ENCODE measurements around the gene RHEB. TPM values are rescaled to one million over a fixed set of nuclear protein-coding genes. Genes with fewer than 3 reads are reported as not detected.

Gene RHEB
- polyA plus RNA-seq, 1 donor from 2014 or later, result 289 TPM

GRCh38 chr7:151426904-151427704 lies 92.6 kb downstream of the RHEB start:
- no peak overlapping the region for H3K9ac ChIP-seq (ENCODE audit: low read length)
- no peaks in the 10 kb centered on the region for H3F3A ChIP-seq (ENCODE audit: insufficient read depth, low read length, poor library complexity, severe bottlenecking)
- H3K4me2 ChIP-seq (ENCODE audit: low read length), result no peak overlapping the region
- H3K27me3 ChIP-seq (ENCODE audit: insufficient read depth, low read depth, low read length), result no peaks in the 10 kb centered on the region
- no peak overlapping the region for H3K4me3 ChIP-seq (ENCODE audit: low read length)
- no peaks in the 10 kb centered on the region for H4K20me1 ChIP-seq (ENCODE audit: insufficient read depth)
- TF ChIP-seq EZH2 (IDR thresholded peaks at IDR 0.05; ENCODE audit: borderline replicate concordance, insufficient read depth, low read length, poor library complexity, severe bottlenecking) (no peak), EP300 (conservative IDR thresholded peaks at IDR 0.05; ENCODE audit: poor library complexity, severe bottlenecking) (no peak), SMC3 (conservative IDR thresholded peaks at IDR 0.05; ENCODE audit: poor library complexity) (no peak), CTCF (IDR thresholded peaks at IDR 0.05; ENCODE audit: poor library complexity, severe bottlenecking) (no peak), POLR2AphosphoS5 (IDR thresholded peaks at IDR 0.05) (no peak), TAF1 (IDR thresholded peaks at IDR 0.05; ENCODE audit: low read depth) (no peak), RAD21 (conservative IDR thresholded peaks at IDR 0.05) (no peak), MXI1 (conservative IDR thresholded peaks at IDR 0.05; ENCODE audit: poor library complexity, severe bottlenecking) (no peak), REST (IDR thresholded peaks at IDR 0.05; ENCODE audit: borderline replicate concordance) (no peak)
- no peaks in the 10 kb centered on the region for H3K9me2 ChIP-seq (ENCODE audit: insufficient read depth, low read length)
- H3K79me2 ChIP-seq (replicated peaks; ENCODE audit: insufficient read depth, low read length), result no peaks in the 10 kb centered on the region
- H3K9me3 ChIP-seq (ENCODE audit: low read length), result peaks cover 5% of the 10 kb centered on the region
- H3K36me3 ChIP-seq (ENCODE audit: insufficient read depth, low read length), result no peaks in the 10 kb centered on the region
- no peak overlapping the region for H3K27ac ChIP-seq (ENCODE audit: low read length)
- H2AFZ ChIP-seq (ENCODE audit: low read depth, low read length), result no peak overlapping the region

- Histone ChIP-seq H4K20me1 (ENCODE audit: insufficient read depth) (no peaks in the 10 kb centered on the region), H3K27me3 (ENCODE audit: insufficient read depth, low read depth, low read length) (no peaks in the 10 kb centered on the region), H2AFZ (ENCODE audit: low read depth, low read length) (no peak overlapping the region), H3K4me3 (ENCODE audit: low read length) (no peak overlapping the region), H3K4me2 (ENCODE audit: low read length) (no peak overlapping the region), H3K27ac (ENCODE audit: low read length) (no peak overlapping the region), H3K9me2 (ENCODE audit: insufficient read depth, low read length) (no peaks in the 10 kb centered on the region), H3K79me2 (replicated peaks; ENCODE audit: insufficient read depth, low read length) (no peaks in the 10 kb centered on the region), H3F3A (ENCODE audit: insufficient read depth, low read length, poor library complexity, severe bottlenecking) (no peaks in the 10 kb centered on the region), H3K9ac (ENCODE audit: low read length) (no peak overlapping the region), H3K36me3 (ENCODE audit: insufficient read depth, low read length) (no peaks in the 10 kb centered on the region), H3K9me3 (ENCODE audit: low read length) (peaks cover 5% of the 10 kb centered on the region)
- no peak for TF ChIP-seq POLR2AphosphoS5 (IDR thresholded peaks at IDR 0.05)
Measured at GRCh38 chr7:151426441-151426903, 93.2 kb downstream of the RHEB start.

Data from neural cell (in vitro differentiated cells).